Calu3 (cell line): ENCODE results near the gene ALDH16A1. TPM values are rescaled to one million over a fixed set of nuclear protein-coding genes. Genes with fewer than 3 reads are reported as not detected.
A peak's percentile ranks its signal among the peaks of the same experiment; 100 is the strongest.

Experiments
- BruUV-seq: library from RNA; stranded (reverse); fragments of 400-500 nt; replicated peaks from 2 replicates; lab custom pipeline; 2021; lab: Mats Ljungman, UMichigan
- CTCF ChIA-PET: fragments of 300-600 bp; sonication (Branson Sonifier 250); formaldehyde crosslinking; loops from one replicate; lab custom pipeline; 2022; ENCODE audit warnings: antibody characterized with exemption; lab: Charles Lee
- DNase-seq: peaks from one replicate; pipeline ENCODE4 v3.0.0; 2022
- H3K27ac Mint-ChIP-seq: one replicate; pipeline ENCODE4 v1.8.0; 2022; ENCODE audit warnings: mixed read lengths; ENCODE audit not compliant: unreplicated experiment
- H3K27me3 Mint-ChIP-seq: one replicate; pipeline ENCODE4 v1.8.0; 2022; ENCODE audit warnings: mixed read lengths; ENCODE audit not compliant: unreplicated experiment
- H3K36me3 Mint-ChIP-seq: one replicate; pipeline ENCODE4 v1.8.0; 2022; ENCODE audit warnings: mild to moderate bottlenecking, moderate library complexity, mixed read lengths; ENCODE audit not compliant: insufficient read depth, unreplicated experiment
- H3K4me1 Mint-ChIP-seq: one replicate; pipeline ENCODE4 v1.8.0; 2022; ENCODE audit warnings: mild to moderate bottlenecking, low read depth, mixed read lengths; ENCODE audit not compliant: unreplicated experiment
- H3K4me3 Mint-ChIP-seq: one replicate; pipeline ENCODE4 v1.8.0; 2022; ENCODE audit warnings: mild to moderate bottlenecking, low read depth, moderate library complexity, mixed read lengths; ENCODE audit not compliant: unreplicated experiment
- H3K9me3 Mint-ChIP-seq: one replicate; pipeline ENCODE4 v1.8.0; 2022; ENCODE audit warnings: low read depth, mixed read lengths; ENCODE audit not compliant: unreplicated experiment
- CTCF ChIP-seq: fragments of 200-600 bp; IDR thresholded peaks from one replicate; pipeline ENCODE4 v1.8.0; 2022; ENCODE audit warnings: antibody characterized with exemption; ENCODE audit not compliant: unreplicated experiment
- intact Hi-C: fragments of 100-400 bp; cut with micrococcal nuclease; formaldehyde crosslinking; loops from one replicate; pipeline ENCODE4 v1.10.0; 2022; ENCODE audit not compliant: unreplicated experiment
- total RNA-seq: library from RNA; stranded (reverse); gene quantifications from 2 replicates; pipeline ENCODE4 v1.2.3, GENCODE V29; 2022

The ALDH16A1 gene
- total RNA-seq, 1 experiment from 2014 or later: 36.1 TPM

GRCh38 chr19:49427855-49428546 is 25.0 kb upstream of the ALDH16A1 start:
- peaks cover 99% of the 10 kb centered on the region for H3K27me3 Mint-ChIP-seq
- peak; percentile 42 for DNase-seq
- no peaks in the 10 kb centered on the region for H3K36me3 Mint-ChIP-seq
- peaks cover 3% of the 10 kb centered on the region for H3K9me3 Mint-ChIP-seq
- intact Hi-C loops: loop anchor here (5.0 kb wide), 1 partner anchor 36 kb away; no protein-coding TSS in a partner anchor
- TF ChIP-seq CTCF: no peak
- BruUV-seq: no TSS peak
- H3K27ac Mint-ChIP-seq: no peak overlapping the region
- peaks cover 29% of the 10 kb centered on the region for H3K4me1 Mint-ChIP-seq
- H3K4me3 Mint-ChIP-seq: peak overlapping the region; percentile 37
- CTCF ChIA-PET: interaction anchor here (0.7 kb wide), 1 partner anchor 561 kb away, joined by 4 read pairs; no protein-coding TSS in a partner anchor

GRCh38 chr19:49428547-49429451 is 24.2 kb upstream of the ALDH16A1 start:
- CTCF ChIA-PET: no interaction called here
- intact Hi-C loops: loop anchor here (5.0 kb wide), 1 partner anchor 36 kb away; no protein-coding TSS in a partner anchor
- no peak overlapping the region for H3K27ac Mint-ChIP-seq
- peaks cover 99% of the 10 kb centered on the region for H3K27me3 Mint-ChIP-seq
- peaks cover 3% of the 10 kb centered on the region for H3K9me3 Mint-ChIP-seq
- DNase-seq: no peak
- TF ChIP-seq CTCF: no peak
- no peaks in the 10 kb centered on the region for H3K36me3 Mint-ChIP-seq
- no TSS peak for BruUV-seq
- H3K4me1 Mint-ChIP-seq: peaks cover 21% of the 10 kb centered on the region
- H3K4me3 Mint-ChIP-seq: peak overlapping the region; percentile 37

GRCh38 chr19:49430172-49430677 is 22.8 kb upstream of the ALDH16A1 start:
- no TSS peak for BruUV-seq
- DNase-seq: no peak
- no peak for TF ChIP-seq CTCF
- peaks cover 18% of the 10 kb centered on the region for H3K4me1 Mint-ChIP-seq
- peaks cover 3% of the 10 kb centered on the region for H3K9me3 Mint-ChIP-seq
- H3K36me3 Mint-ChIP-seq: no peaks in the 10 kb centered on the region
- no peak overlapping the region for H3K4me3 Mint-ChIP-seq
- H3K27me3 Mint-ChIP-seq: peaks cover 96% of the 10 kb centered on the region
- H3K27ac Mint-ChIP-seq: no peak overlapping the region
- intact Hi-C loops: no loop called here
- CTCF ChIA-PET: interaction anchor here (0.6 kb wide), 1 partner anchor 320 kb away, joined by 3 read pairs; no protein-coding TSS in a partner anchor

GRCh38 chr19:49430678-49431329 is 22.2 kb upstream of the ALDH16A1 start:
- TF ChIP-seq CTCF: no peak
- peaks cover 96% of the 10 kb centered on the region for H3K27me3 Mint-ChIP-seq
- peaks cover 1% of the 10 kb centered on the region for H3K36me3 Mint-ChIP-seq
- peaks cover 14% of the 10 kb centered on the region for H3K4me1 Mint-ChIP-seq
- no TSS peak for BruUV-seq
- peak; percentile 20 for DNase-seq
- CTCF ChIA-PET: no interaction called here
- H3K27ac Mint-ChIP-seq: no peak overlapping the region
- no peak overlapping the region for H3K4me3 Mint-ChIP-seq
- intact Hi-C loops: no loop called here
- H3K9me3 Mint-ChIP-seq: peaks cover 3% of the 10 kb centered on the region
